ENCODE measurements around the gene MEX3C. TPM values are rescaled to one million over a fixed set of nuclear protein-coding genes. Genes with fewer than 3 reads are reported as not detected.

MEX3C gene
- total and polyA plus RNA-seq, 2 of the 4 experiments (the other 2 are of a cell fraction): 26.0 to 50.9 TPM

GRCh38 chr18:51169731-51170130 is 27.8 kb downstream of the MEX3C start:
- H4K8ac ChIP-seq (ENCODE audit: low read depth in 2 of 2, low read length in 2 of 2): no peak overlapping the region
- no peak overlapping the region for H3K4me2 ChIP-seq (ENCODE audit: low read depth, low read length)
- no peaks in the 10 kb centered on the region for H3K4me1 ChIP-seq (ENCODE audit: control insufficient read depth, insufficient read depth, low read length)
- no peak overlapping the region for H2AK5ac ChIP-seq (ENCODE audit: low read depth, low read length)
- no peak for TF ChIP-seq POLR2A (IDR thresholded peaks at IDR 0.05; ENCODE audit: low read depth, low read length)
- no peak for TF ChIP-seq NFE2L2 (IDR thresholded peaks at IDR 0.05; ENCODE audit: low read depth, low read length)
- TF ChIP-seq SMC3 (IDR thresholded peaks at IDR 0.05; ENCODE audit: low read depth, low read length): no peak
- no peak for TF ChIP-seq BHLHE40 (IDR thresholded peaks at IDR 0.05; ENCODE audit: low read depth, low read length)
- no peak for TF ChIP-seq MXI1 (IDR thresholded peaks at IDR 0.05; ENCODE audit: borderline replicate concordance, low read depth, low read length)
- TF ChIP-seq CHD1 (IDR thresholded peaks at IDR 0.05; ENCODE audit: low read depth, low read length): no peak
- TF ChIP-seq RAD21 (IDR thresholded peaks at IDR 0.05; ENCODE audit: low read length): no peak
- DNase-seq (no peak), ATAC-seq (ENCODE audit: low read depth) (no peak)
- H2AK9ac ChIP-seq (replicated peaks; ENCODE audit: low read depth, low read length, poor library complexity): no peak overlapping the region
- H3K14ac ChIP-seq (replicated peaks; ENCODE audit: low read depth, low read length): no peak overlapping the region
- no peaks in the 10 kb centered on the region for H4K20me1 ChIP-seq (ENCODE audit: insufficient read depth, low read length)
- POLR2A ChIA-PET (ENCODE audit: unreplicated experiment): no interaction called here
- no peak overlapping the region for H4K5ac ChIP-seq (ENCODE audit: low read depth, low read length)
- peaks cover 11 to 17% of the 10 kb centered on the region in 2 experiments for H3K79me1 ChIP-seq (ENCODE audit: low read depth in 1 of 2, low read length in 2 of 2)
- H3K9me1 ChIP-seq (ENCODE audit: insufficient read depth, low read length): no peaks in the 10 kb centered on the region
- H2BK120ac ChIP-seq (ENCODE audit: low read depth, low read length): no peak overlapping the region
- H3K9ac ChIP-seq (ENCODE audit: low read depth, low read length): no peak overlapping the region
- in situ Hi-C loops (cut with MboI; ENCODE audit: low sequenced_read_pairs): no loop called here
- no peak overlapping the region for H3K23ac ChIP-seq (ENCODE audit: low read depth, low read length)
- no peak overlapping the region for H3K4me3 ChIP-seq (ENCODE audit: insufficient read depth, low read depth, low read length)
- H2AFZ ChIP-seq (replicated peaks; ENCODE audit: low read length, poor library complexity): no peak overlapping the region
- no peak overlapping the region for H2BK15ac ChIP-seq (ENCODE audit: low read depth, low read length)
- no peak overlapping the region for H2BK20ac ChIP-seq (ENCODE audit: low read depth, low read length)
- BruUV-seq (replicated peaks): no TSS peak
- no peaks in the 10 kb centered on the region for H3K27me3 ChIP-seq (ENCODE audit: control insufficient read depth, insufficient read depth, low read length)
- dilution Hi-C loops (cut with HindIII; ENCODE audit: low sequenced_read_pairs, unreplicated experiment): no loop called here
- H3K36me3 ChIP-seq (ENCODE audit: control insufficient read depth, insufficient read depth, low read length): no peaks in the 10 kb centered on the region; the same call in 1 of the 2 replicates
- CTCF ChIA-PET: no interaction called here
- no peak overlapping the region for H3K56ac ChIP-seq (ENCODE audit: extremely low read depth, insufficient read depth, low read length)
- H3K9me3 ChIP-seq (ENCODE audit: control insufficient read depth, insufficient read depth, low read length): no peaks in the 10 kb centered on the region
- H2BK5ac ChIP-seq (ENCODE audit: low read depth, low read length, poor library complexity, severe bottlenecking): no peak overlapping the region
- no peak overlapping the region for H4K91ac ChIP-seq (ENCODE audit: insufficient read depth, low read depth, low read length)
- intact Hi-C loops (cut with micrococcal nuclease): no loop called here
- no peak overlapping the region for H3K4ac ChIP-seq (ENCODE audit: low read depth, low read length)
- no peak overlapping the region for H3K27ac ChIP-seq (ENCODE audit: insufficient read depth, low read length)
- H3K18ac ChIP-seq (ENCODE audit: low read depth, low read length): no peak overlapping the region
